Measurements from ENCODE around the gene THRAP3. TPM values are rescaled to one million over a fixed set of nuclear protein-coding genes. Genes with fewer than 3 reads are reported as not detected.

The THRAP3 gene
- total and polyA plus RNA-seq, 2 of the 8 experiments (the other 6 are each of a cell fraction or from before 2014, with no cell fraction given) = 40.2 to 183 TPM

- 93% methylated on average over 6 of the region's 6 CpGs; no CpG with 5 or more reads in 1 of the 2 experiments for WGBS, 2 experiments (ENCODE audit: extremely low coverage in 1 of 2, insufficient coverage in 1 of 2, insufficient read length in 1 of 2, insufficient replicate concordance in 2 of 2, low coverage in 1 of 2, low lambda C conversion rate in 2 of 2, missing lambda C conversion rate in 1 of 2)
- Histone ChIP-seq H2BK12ac (ENCODE audit: low read depth, low read length) (no peak overlapping the region), H2AFZ (ENCODE audit: low read length) (no peak overlapping the region), H3K9ac (replicated peaks in 1 of 4; ENCODE audit: extremely low read depth in 1 of 4, low read depth in 3 of 4, low read length in 3 of 4) (no peak overlapping the region), H3K4me2 (ENCODE audit: insufficient read depth in 1 of 2, low read depth in 2 of 2, low read length in 2 of 2) (no peak overlapping the region), H3K18ac (ENCODE audit: extremely low read depth, low read length) (no peak overlapping the region), H3K27ac (ENCODE audit: low read depth, low read length) (no peak overlapping the region), H4K91ac (replicated peaks; ENCODE audit: insufficient read length, low read length) (no peak overlapping the region), H3K14ac (ENCODE audit: insufficient read length) (no peak overlapping the region), H3K36me3 (ENCODE audit: control insufficient read depth in 2 of 4, insufficient read depth in 4 of 4, low read length in 3 of 4) (peaks cover 0 to 33% (median 17%) of the 10 kb centered on the region in 4 experiments; a peak in 7 of 8 replicates), H3K4me3 (ENCODE audit: extremely low read depth in 1 of 4, insufficient read depth in 2 of 4, low read depth in 3 of 4, low read length in 4 of 4) (no peak overlapping the region), H3K79me1 (ENCODE audit: low read depth, low read length) (peaks cover 3% of the 10 kb centered on the region), H3K4me1 (replicated peaks in 1 of 4; ENCODE audit: control insufficient read depth in 3 of 4, insufficient read depth in 4 of 4, low read length in 3 of 4) (no peaks in the 10 kb centered on the region), H3K56ac (replicated peaks; ENCODE audit: insufficient read length, low read depth, low read length) (no peak overlapping the region), H3K27me3 (replicated peaks in 1 of 4; ENCODE audit: control insufficient read depth in 3 of 4, extremely low read depth in 1 of 4, insufficient read depth in 3 of 4, low read length in 3 of 4) (no peaks in the 10 kb centered on the region), H2AK5ac (ENCODE audit: low read depth, low read length) (no peak overlapping the region), H3K23ac (ENCODE audit: insufficient read length) (no peak overlapping the region), H4K8ac (ENCODE audit: extremely low read depth, insufficient read depth, low read length) (no peak overlapping the region), H3K79me2 (ENCODE audit: control insufficient read depth in 1 of 2, insufficient read depth in 2 of 2, low read length in 2 of 2) (peaks cover 3 to 50% of the 10 kb centered on the region in 2 experiments; a peak in 2 of 4 replicates), H3K4ac (replicated peaks; ENCODE audit: insufficient read length, low read depth, low read length) (no peak overlapping the region), H3K9me3 (ENCODE audit: insufficient read depth in 2 of 2, low read depth in 1 of 2, low read length in 1 of 2) (no peaks in the 10 kb centered on the region), H4K5ac (ENCODE audit: insufficient read length, low read depth, low read length) (no peak overlapping the region), H4K20me1 (replicated peaks in 1 of 2; ENCODE audit: control insufficient read depth in 1 of 2, insufficient read depth in 2 of 2, low read length in 2 of 2) (peaks cover 4 to 9% of the 10 kb centered on the region in 2 experiments), H2BK5ac (ENCODE audit: low read depth, low read length) (no peak overlapping the region), H2BK120ac (replicated peaks; ENCODE audit: low read depth, low read length) (no peak overlapping the region), H2BK15ac (ENCODE audit: low read length) (no peak overlapping the region), H3K23me2 (ENCODE audit: low read depth, low read length) (no peaks in the 10 kb centered on the region), H2BK20ac (ENCODE audit: low read length) (no peak overlapping the region)
- FAIRE-seq = no peak
- DNase-seq (ENCODE audit: low read depth in 1 of 2, low spot score in 2 of 2) = no peak
- CTCF ChIA-PET (ENCODE audit: partially characterized antibody) = interaction anchor here (0.8 to 2.4 kb wide), 10 partner anchors 8 to 120 kb away, joined by 3 to 13 read pairs (median 4); partner anchors contain the start of gene TRAPPC3
- POLR2A ChIA-PET (ENCODE audit: partially characterized antibody) = interaction anchor here (1.1 to 1.5 kb wide), 3 partner anchors 14 to 40 kb away, joined by 3 to 4 read pairs (median 3); no protein-coding TSS in a partner anchor
- TF ChIP-seq TEAD4 (IDR thresholded peaks at IDR 0.05; ENCODE audit: low read depth, low read length) = no peak
- TF ChIP-seq BACH1 (IDR thresholded peaks at IDR 0.05; ENCODE audit: low read length) = no peak
- no peak for TF ChIP-seq SP2 (IDR thresholded peaks at IDR 0.05; ENCODE audit: low read length)
- TF ChIP-seq FOSL1 (IDR thresholded peaks at IDR 0.05; ENCODE audit: insufficient read depth, low read depth, low read length) = no peak
- no peak for TF ChIP-seq CREB1 (IDR thresholded peaks at IDR 0.05)
- no peak for TF ChIP-seq GTF2F1 (IDR thresholded peaks at IDR 0.05; ENCODE audit: borderline replicate concordance, low read depth, low read length)
- no peak for TF ChIP-seq CBX8 (IDR thresholded peaks at IDR 0.05; ENCODE audit: borderline replicate concordance, low read depth, low read length)
- no peak for TF ChIP-seq EZH2 (IDR thresholded peaks at IDR 0.05; ENCODE audit: low read depth, low read length, severe bottlenecking)
- no peak for TF ChIP-seq RNF2 (IDR thresholded peaks at IDR 0.05; ENCODE audit: borderline replicate concordance, low read depth, low read length, missing control alignments, poor library complexity, severe bottlenecking)
- TF ChIP-seq BRCA1 (IDR thresholded peaks at IDR 0.05; ENCODE audit: low read depth, low read length) = no peak
- no peak for TF ChIP-seq POLR2AphosphoS5 (IDR thresholded peaks at IDR 0.05; ENCODE audit: low read depth, low read length)
These were observed 44.7 kb downstream of the THRAP3 start for GRCh38 chr1:36268981-36269380.

Measured in H1 (cell line).